Measurements from ENCODE around the gene ACSS3.

DNA sequence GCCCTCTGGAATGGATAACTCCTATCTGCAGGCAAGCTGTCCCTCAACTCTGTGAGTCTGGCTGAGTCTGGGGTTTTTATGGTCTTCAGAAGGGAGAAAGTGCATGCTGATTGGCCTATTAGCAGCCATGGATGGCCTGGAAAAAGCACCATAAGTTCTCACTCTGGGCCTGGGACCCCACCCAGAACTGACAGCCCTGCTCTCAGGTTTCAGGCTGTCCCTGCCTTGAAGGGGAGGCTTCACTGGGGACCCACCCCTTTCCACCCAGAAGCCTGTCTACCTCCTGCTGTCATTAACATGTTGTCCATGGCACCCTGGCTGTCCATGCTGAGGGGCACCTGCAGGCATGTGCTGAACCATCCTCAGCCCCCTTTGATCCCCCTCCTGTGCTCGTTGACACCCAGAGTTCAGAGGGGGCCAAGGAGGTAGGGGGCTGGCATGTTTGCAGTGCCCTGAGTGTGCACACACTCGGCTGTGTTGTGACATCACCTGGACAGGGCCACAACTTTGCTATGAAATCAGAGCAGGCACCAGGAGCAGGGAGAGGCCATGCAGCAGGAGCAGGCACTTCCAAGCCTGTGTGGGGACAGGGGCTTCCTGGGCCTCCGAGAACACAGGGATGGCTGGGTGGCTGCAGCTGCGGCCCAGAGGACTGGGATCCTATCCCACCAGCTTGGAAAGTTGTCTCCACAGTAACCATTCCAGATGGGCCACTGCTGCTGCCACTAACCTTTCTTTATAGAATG is 84.7 kb downstream of the ACSS3 start:
- TF ChIP-seq, protein P1, sequence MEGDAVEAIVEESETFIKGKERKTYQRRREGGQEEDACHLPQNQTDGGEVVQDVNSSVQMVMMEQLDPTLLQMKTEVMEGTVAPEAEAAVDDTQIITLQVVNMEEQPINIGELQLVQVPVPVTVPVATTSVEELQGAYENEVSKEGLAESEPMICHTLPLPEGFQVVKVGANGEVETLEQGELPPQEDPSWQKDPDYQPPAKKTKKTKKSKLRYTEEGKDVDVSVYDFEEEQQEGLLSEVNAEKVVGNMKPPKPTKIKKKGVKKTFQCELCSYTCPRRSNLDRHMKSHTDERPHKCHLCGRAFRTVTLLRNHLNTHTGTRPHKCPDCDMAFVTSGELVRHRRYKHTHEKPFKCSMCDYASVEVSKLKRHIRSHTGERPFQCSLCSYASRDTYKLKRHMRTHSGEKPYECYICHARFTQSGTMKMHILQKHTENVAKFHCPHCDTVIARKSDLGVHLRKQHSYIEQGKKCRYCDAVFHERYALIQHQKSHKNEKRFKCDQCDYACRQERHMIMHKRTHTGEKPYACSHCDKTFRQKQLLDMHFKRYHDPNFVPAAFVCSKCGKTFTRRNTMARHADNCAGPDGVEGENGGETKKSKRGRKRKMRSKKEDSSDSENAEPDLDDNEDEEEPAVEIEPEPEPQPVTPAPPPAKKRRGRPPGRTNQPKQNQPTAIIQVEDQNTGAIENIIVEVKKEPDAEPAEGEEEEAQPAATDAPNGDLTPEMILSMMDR (IDR thresholded peaks at IDR 0.05) = no peak
- no peak for TF ChIP-seq POLR2A (IDR thresholded peaks at IDR 0.05)

Measured in breast epithelium (tissue), 3 donors.